ENCODE data around the gene OR9A4. TPM values are rescaled to one million over a fixed set of nuclear protein-coding genes. Genes with fewer than 3 reads are reported as not detected.

OR9A4 gene, protein sequence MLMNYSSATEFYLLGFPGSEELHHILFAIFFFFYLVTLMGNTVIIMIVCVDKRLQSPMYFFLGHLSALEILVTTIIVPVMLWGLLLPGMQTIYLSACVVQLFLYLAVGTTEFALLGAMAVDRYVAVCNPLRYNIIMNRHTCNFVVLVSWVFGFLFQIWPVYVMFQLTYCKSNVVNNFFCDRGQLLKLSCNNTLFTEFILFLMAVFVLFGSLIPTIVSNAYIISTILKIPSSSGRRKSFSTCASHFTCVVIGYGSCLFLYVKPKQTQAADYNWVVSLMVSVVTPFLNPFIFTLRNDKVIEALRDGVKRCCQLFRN
- total RNA-seq (2014; rRNA removed; shearing (Covaris generic)) = 1.6 TPM in 1 of 2 replicates, not detected in the other
- 0.14 TPM in 1 of 2 replicates, not detected in the other for polyA plus RNA-seq (2016; fragmentation: Nextera tagmentation; extraction: Ambion mirVana)
- long read RNA-seq = 0 reads

GRCh38 chr7:141916099-141916498 lies at the start of gene OR9A4:
Gene OR9A4, plus strand, starts transcription at chr7:141916399. Its CDS starts 2,477 bp downstream, at chr7:141918876.
- H2AFZ ChIP-seq = no peak within 1 kb of the TSS; the same call in 1 of the 2 replicates
- TF ChIP-seq, protein P1, sequence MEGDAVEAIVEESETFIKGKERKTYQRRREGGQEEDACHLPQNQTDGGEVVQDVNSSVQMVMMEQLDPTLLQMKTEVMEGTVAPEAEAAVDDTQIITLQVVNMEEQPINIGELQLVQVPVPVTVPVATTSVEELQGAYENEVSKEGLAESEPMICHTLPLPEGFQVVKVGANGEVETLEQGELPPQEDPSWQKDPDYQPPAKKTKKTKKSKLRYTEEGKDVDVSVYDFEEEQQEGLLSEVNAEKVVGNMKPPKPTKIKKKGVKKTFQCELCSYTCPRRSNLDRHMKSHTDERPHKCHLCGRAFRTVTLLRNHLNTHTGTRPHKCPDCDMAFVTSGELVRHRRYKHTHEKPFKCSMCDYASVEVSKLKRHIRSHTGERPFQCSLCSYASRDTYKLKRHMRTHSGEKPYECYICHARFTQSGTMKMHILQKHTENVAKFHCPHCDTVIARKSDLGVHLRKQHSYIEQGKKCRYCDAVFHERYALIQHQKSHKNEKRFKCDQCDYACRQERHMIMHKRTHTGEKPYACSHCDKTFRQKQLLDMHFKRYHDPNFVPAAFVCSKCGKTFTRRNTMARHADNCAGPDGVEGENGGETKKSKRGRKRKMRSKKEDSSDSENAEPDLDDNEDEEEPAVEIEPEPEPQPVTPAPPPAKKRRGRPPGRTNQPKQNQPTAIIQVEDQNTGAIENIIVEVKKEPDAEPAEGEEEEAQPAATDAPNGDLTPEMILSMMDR (conservative IDR thresholded peaks at IDR 0.05; ENCODE audit: low read depth in 2 of 2) = no peak
- TF ChIP-seq JUNB (IDR thresholded peaks at IDR 0.05; ENCODE audit: unreplicated experiment) (no peak), STAT1 (IDR thresholded peaks at IDR 0.05; ENCODE audit: unreplicated experiment) (no peak), ZNF114 (CRISPR knock-in tag; IDR thresholded peaks at IDR 0.05) (no peak), ZNF462 (CRISPR knock-in tag; IDR thresholded peaks at IDR 0.05) (no peak), CREB1 (CRISPR knock-in tag; IDR thresholded peaks at IDR 0.05; ENCODE audit: low read depth) (no peak), EZH2phosphoT487 (IDR thresholded peaks at IDR 0.05; ENCODE audit: unreplicated experiment) (no peak)
- H4K20me1 ChIP-seq (replicated peaks; ENCODE audit: insufficient read depth) = no peaks in the 10 kb centered on the region
- no peaks in the 10 kb centered on the region for H3F3A ChIP-seq (replicated peaks; ENCODE audit: low read depth)
- H3K27me3 ChIP-seq (ENCODE audit: insufficient read depth) = no peaks in the 10 kb centered on the region
- no peak for DNase-seq (ENCODE audit: low spot score)
- H3K36me3 ChIP-seq (ENCODE audit: insufficient read depth) = no peaks in the 10 kb centered on the region
- peaks cover 2% of the 10 kb centered on the region; the same call in 1 of the 3 replicates for H3K36me3 Mint-ChIP-seq (ENCODE audit: low read depth)
- no peak within 1 kb of the TSS for H3K4me2 ChIP-seq
- no peaks in the 10 kb centered on the region; the same call in 2 of the 3 replicates for H3K4me1 Mint-ChIP-seq
- no peak within 1 kb of the TSS for H3K4me3 ChIP-seq
- H3K79me2 ChIP-seq (replicated peaks; ENCODE audit: insufficient read depth) = no peaks in the 10 kb centered on the region
- no peak within 1 kb of the TSS for H3K4me3 Mint-ChIP-seq
- 0 out of 2 replicates have a peak, but pooled peaks cover 3% of the 10 kb centered on the region for H3K9me2 ChIP-seq (ENCODE audit: insufficient read depth)
- H3K9me3 Mint-ChIP-seq = peaks cover 3% of the 10 kb centered on the region; the same call in 2 of the 3 replicates
- no peaks in the 10 kb centered on the region for H3K27me3 Mint-ChIP-seq (ENCODE audit: insufficient read depth, low read depth, poor library complexity)
- H3K27ac ChIP-seq (ENCODE audit: low read depth) = no peak within 1 kb of the TSS
- no peaks in the 10 kb centered on the region for H3K4me1 ChIP-seq (ENCODE audit: insufficient read depth)
- peak within 1 kb of the TSS; percentile 13; the same call in 1 of the 2 replicates for H3K27ac Mint-ChIP-seq
- ATAC-seq = no peak

Measured in GM23338 (cell line).